CD14-positive monocyte (primary cell): ENCODE data around the gene CAMKK2. TPM values are rescaled to one million over a fixed set of nuclear protein-coding genes. Genes with fewer than 3 reads are reported as not detected.
A peak's percentile ranks its signal among the peaks of the same experiment; 100 is the strongest.

Experiments
- DNase-seq, 3 donors: peaks; one replicate each; pipeline ENCODE4 v3.0.0-alpha.2; 2011 to 2022
- H2AFZ ChIP-seq: 2 replicates; pipeline ENCODE4 v1.6.0; 2012; ENCODE audit warnings: mild to moderate bottlenecking, low read depth, low read length, inconsistent platforms; ENCODE audit not compliant: insufficient read depth, poor library complexity, severe bottlenecking
- H3K27ac ChIP-seq, 2 donors: 1 replicate in 1 of 2; 2 replicates in 1 of 2; pipeline ENCODE4 v1.5.1; 2012 to 2013; ENCODE audit warnings: low read length in 2 of 2, control low read depth in 1 of 2, inconsistent platforms in 1 of 2, low read depth in 1 of 2, mild to moderate bottlenecking in 1 of 2
- H3K27me3 ChIP-seq, 2 donors: one replicate each; pipeline versions ENCODE4 v1.6.0 to v1.6.1; 2011 to 2013; ENCODE audit warnings: low read length in 2 of 2; ENCODE audit not compliant: control insufficient read depth in 2 of 2, insufficient read depth in 2 of 2
- H3K36me3 ChIP-seq, 2 donors: replicated peaks in 1 of 2; 1 replicate in 1 of 2; 2 replicates in 1 of 2; pipeline versions ENCODE4 v1.5.1 to v1.6.1; 2012 to 2013; ENCODE audit warnings: low read length in 2 of 2, control low read depth in 1 of 2, inconsistent platforms in 1 of 2, mild to moderate bottlenecking in 1 of 2; ENCODE audit not compliant: insufficient read depth in 2 of 2, control insufficient read depth in 1 of 2
- H3K4me1 ChIP-seq, 2 donors: 1 replicate in 1 of 2; 2 replicates in 1 of 2; pipeline versions ENCODE4 v1.5.1 to v1.6.1; 2012 to 2013; ENCODE audit warnings: low read length in 2 of 2, control low read depth in 1 of 2, inconsistent platforms in 1 of 2, mild to moderate bottlenecking in 1 of 2, moderate library complexity in 1 of 2; ENCODE audit not compliant: insufficient read depth in 2 of 2, control insufficient read depth in 1 of 2
- H3K4me2 ChIP-seq: replicated peaks from 2 replicates; pipeline ENCODE3; 2012; ENCODE audit warnings: low read length, moderate library complexity, mild to moderate bottlenecking; ENCODE audit not compliant: poor library complexity, severe bottlenecking; ENCODE audit errors: extremely low read depth
- H3K4me3 ChIP-seq, 3 experiments: fragments of 200-600 bp in 1 of 3; sonication (generic) in 1 of 3; replicated peaks in 1 of 3; 1 replicate in 2 of 3; 2 replicates in 1 of 3; pipeline ENCODE4 v1.5.1; 2011 to 2013; ENCODE audit warnings: low read length in 3 of 3, mild to moderate bottlenecking in 3 of 3, control low read depth in 2 of 3, low read depth in 2 of 3, inconsistent platforms in 1 of 3, moderate library complexity in 1 of 3
- H3K79me2 ChIP-seq: 2 replicates; pipeline ENCODE4 v1.6.0; 2012; ENCODE audit warnings: mild to moderate bottlenecking, control low read depth, inconsistent platforms, low read length, moderate library complexity; ENCODE audit not compliant: insufficient read depth
- H3K9ac ChIP-seq: 2 replicates; pipeline ENCODE4 v1.6.0; 2017; ENCODE audit warnings: low read length, mild to moderate bottlenecking; ENCODE audit not compliant: insufficient read depth, poor library complexity, severe bottlenecking
- H3K9me3 ChIP-seq, 2 donors: replicated peaks in 1 of 2; 1 replicate in 1 of 2; 2 replicates in 1 of 2; pipeline versions ENCODE4 v1.5.1 to v1.6.1; 2012 to 2013; ENCODE audit warnings: low read length in 2 of 2, control low read depth in 1 of 2; ENCODE audit not compliant: control insufficient read depth in 1 of 2, insufficient read depth in 1 of 2
- H4K20me1 ChIP-seq: 2 replicates; pipeline ENCODE4 v1.6.0; 2012; ENCODE audit warnings: mild to moderate bottlenecking, low read length, control low read depth, moderate library complexity; ENCODE audit not compliant: insufficient read depth
- H3K27ac Mint-ChIP-seq, 7 donors: one replicate each; pipeline ENCODE4 v1.8.0; 2020; ENCODE audit warnings: mild to moderate bottlenecking in 7 of 7, mixed read lengths in 7 of 7, moderate library complexity in 6 of 7, inconsistent platforms in 2 of 7
- H3K27me3 Mint-ChIP-seq, 3 donors: one replicate each; pipeline ENCODE4 v1.8.0; 2021 to 2022; ENCODE audit warnings: low read depth in 3 of 3, mild to moderate bottlenecking in 3 of 3, mixed read lengths in 3 of 3, moderate library complexity in 3 of 3, inconsistent platforms in 1 of 3
- H3K36me3 Mint-ChIP-seq, 2 donors: one replicate each; pipeline ENCODE4 v1.8.0; 2020; ENCODE audit warnings: mixed read lengths in 2 of 2, inconsistent platforms in 1 of 2, mild to moderate bottlenecking in 1 of 2
- H3K4me1 Mint-ChIP-seq: one replicate; pipeline ENCODE4 v1.8.0; 2020; ENCODE audit warnings: mild to moderate bottlenecking, mixed read lengths
- H3K4me3 Mint-ChIP-seq, 2 donors: one replicate each; pipeline ENCODE4 v1.8.0; 2020; ENCODE audit warnings: mild to moderate bottlenecking in 2 of 2, mixed read lengths in 2 of 2, moderate library complexity in 1 of 2
- H3K9me3 Mint-ChIP-seq, 7 donors: one replicate each; pipeline ENCODE4 v1.8.0; 2020 to 2022; ENCODE audit warnings: mixed read lengths in 7 of 7, mild to moderate bottlenecking in 6 of 7, moderate library complexity in 6 of 7, inconsistent platforms in 2 of 7
- CTCF ChIP-seq: fragments of 200-600 bp; IDR thresholded peaks from one replicate; pipeline ENCODE4 v1.8.0; 2022; ENCODE audit warnings: antibody characterized with exemption, mild to moderate bottlenecking
- WGBS: methylation state at CpG from one replicate; pipeline ENCODE4 v1.1.5; 2013; ENCODE audit warnings: missing lambda C conversion rate; ENCODE audit not compliant: insufficient coverage; 5-methylcytosine and 5-hydroxymethylcytosine counted together
- intact Hi-C, 2 donors: fragments of 100-400 bp; cut with micrococcal nuclease; formaldehyde crosslinking; loops; one replicate each; pipeline versions ENCODE4 v1.15.0 to v1.15.1; 2023
- polyA plus RNA-seq, 3 donors: library from polyadenylated mRNA; depleted of rRNA in 1 of 3; unstranded in 2 of 3; stranded (reverse) in 1 of 3; fragments of 300-500 nt in 2 of 3; fragments of >200 nt in 1 of 3; fragmentation: Illumina TruSeq in 2 of 3; gene quantifications; 1 replicate in 2 of 3; 2 replicates in 1 of 3; pipeline ENCODE4 v1.2.3, GENCODE V29; 2012 to 2021

Gene CAMKK2
- polyA plus RNA-seq, 3 donors, result 55.6 to 71.4 (median 71.0) TPM

GRCh38 chr12:121238086-121238485, 58.4 kb downstream of the CAMKK2 start:
- no peak overlapping the region for H3K4me3 Mint-ChIP-seq
- H3K9me3 Mint-ChIP-seq, result no peaks in the 10 kb centered on the region
- peaks cover 78% of the 10 kb centered on the region for H4K20me1 ChIP-seq
- H3K36me3 ChIP-seq, result peaks cover 52 to 67% of the 10 kb centered on the region in 2 donors
- no peaks in the 10 kb centered on the region for H3K27me3 ChIP-seq
- DNase-seq, result no peak
- H3K27me3 Mint-ChIP-seq, result peaks cover 0 to 2% (median 0%) of the 10 kb centered on the region in 3 donors
- TF ChIP-seq CTCF, result no peak
- H3K79me2 ChIP-seq, result peaks cover 12% of the 10 kb centered on the region
- WGBS, result 81% methylated on average over 3 of the region's 4 CpGs
- H2AFZ ChIP-seq, result no peak overlapping the region
- H3K9ac ChIP-seq, result no peak overlapping the region
- intact Hi-C loops, result loop anchor here in 1 of 2 donors (10.0 kb wide), 1 partner anchor 233 kb away; no protein-coding TSS in a partner anchor
- no peaks in the 10 kb centered on the region for H3K9me3 ChIP-seq
- H3K27ac Mint-ChIP-seq, result peak overlapping the region in 6 of 7 donors; percentile 8 to 70 (median 52)
- no peak overlapping the region for H3K4me2 ChIP-seq
- peak overlapping the region; percentile 0 to 81 for H3K27ac ChIP-seq
- H3K4me3 ChIP-seq, result peak overlapping the region in 1 of 3 experiments; percentile 32
- H3K4me1 Mint-ChIP-seq, result peaks cover 48% of the 10 kb centered on the region
- H3K36me3 Mint-ChIP-seq, result peaks cover 51 to 74% of the 10 kb centered on the region in 2 donors
- H3K4me1 ChIP-seq, result peaks cover 41% of the 10 kb centered on the region in 2 donors

GRCh38 chr12:121237415-121237814, 59.1 kb downstream of the CAMKK2 start:
- Histone ChIP-seq H2AFZ (no peak overlapping the region), H3K4me2 (no peak overlapping the region), H3K79me2 (peaks cover 12% of the 10 kb centered on the region), H3K36me3 (peaks cover 59 to 73% of the 10 kb centered on the region in 2 donors), H3K9me3 (no peaks in the 10 kb centered on the region), H3K27me3 (no peaks in the 10 kb centered on the region), H3K4me1 (peaks cover 41% of the 10 kb centered on the region in 2 donors), H3K9ac (no peak overlapping the region), H3K4me3 (no peak overlapping the region), H4K20me1 (peaks cover 83% of the 10 kb centered on the region), H3K27ac (no peak overlapping the region)
- 84% methylated on average over 7 of the region's 8 CpGs for WGBS
- Mint-ChIP-seq H3K4me1 (peaks cover 48% of the 10 kb centered on the region), H3K9me3 (peaks cover 0 to 3% (median 0%) of the 10 kb centered on the region in 7 donors), H3K36me3 (peaks cover 58 to 75% of the 10 kb centered on the region in 2 donors), H3K27ac (peak overlapping the region in 1 of 7 donors; percentile 43), H3K4me3 (no peak overlapping the region), H3K27me3 (peaks cover 0 to 2% (median 0%) of the 10 kb centered on the region in 3 donors)
- intact Hi-C loops, result loop anchor here in 1 of 2 donors (10.0 kb wide), 1 partner anchor 233 kb away; no protein-coding TSS in a partner anchor
- TF ChIP-seq CTCF, result no peak
- DNase-seq, result no peak
